OCI-LY1 (cell line): ENCODE measurements around the gene WWC2.

ENCODE experiments used
- EZH2 ChIP-seq: fragments of 200-600 bp; sonication (generic), shearing (Covaris generic); IDR thresholded peaks from 2 replicates; pipeline ENCODE4 v1.8.0; 2017; ENCODE audit warnings: borderline replicate concordance, mixed run types, mild to moderate bottlenecking, antibody characterized with exemption, low read length, moderate library complexity, mixed read lengths
- TF ChIP-seq, protein P1 (sequence below): fragments of 200-600 bp; sonication (generic), shearing (Covaris generic); IDR thresholded peaks from 2 replicates; pipeline ENCODE4 v1.5.1; 2017; ENCODE audit warnings: mild to moderate bottlenecking, antibody characterized with exemption, low read length, moderate library complexity, mixed read lengths

DNA sequence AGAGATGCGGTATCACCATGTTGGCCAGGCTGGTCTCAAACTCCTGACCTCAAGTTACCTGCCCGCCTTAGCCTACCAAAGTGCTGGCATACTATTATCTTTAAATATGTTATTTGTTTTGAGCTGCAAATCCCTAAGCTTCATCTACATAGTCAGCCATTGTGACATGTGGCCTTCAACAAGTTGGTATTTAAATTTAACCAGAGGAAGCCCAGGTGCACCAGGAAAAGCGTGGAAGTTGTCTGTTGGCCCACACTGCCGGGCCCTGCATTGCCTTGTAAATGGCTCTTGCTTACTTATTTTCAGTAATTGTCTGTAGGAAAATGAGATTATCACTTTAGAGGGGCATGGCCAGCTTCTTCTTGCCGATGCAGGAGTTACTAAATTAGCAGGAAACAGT, 6.0 kb downstream of the WWC2 start:
- TF ChIP-seq, protein P1, sequence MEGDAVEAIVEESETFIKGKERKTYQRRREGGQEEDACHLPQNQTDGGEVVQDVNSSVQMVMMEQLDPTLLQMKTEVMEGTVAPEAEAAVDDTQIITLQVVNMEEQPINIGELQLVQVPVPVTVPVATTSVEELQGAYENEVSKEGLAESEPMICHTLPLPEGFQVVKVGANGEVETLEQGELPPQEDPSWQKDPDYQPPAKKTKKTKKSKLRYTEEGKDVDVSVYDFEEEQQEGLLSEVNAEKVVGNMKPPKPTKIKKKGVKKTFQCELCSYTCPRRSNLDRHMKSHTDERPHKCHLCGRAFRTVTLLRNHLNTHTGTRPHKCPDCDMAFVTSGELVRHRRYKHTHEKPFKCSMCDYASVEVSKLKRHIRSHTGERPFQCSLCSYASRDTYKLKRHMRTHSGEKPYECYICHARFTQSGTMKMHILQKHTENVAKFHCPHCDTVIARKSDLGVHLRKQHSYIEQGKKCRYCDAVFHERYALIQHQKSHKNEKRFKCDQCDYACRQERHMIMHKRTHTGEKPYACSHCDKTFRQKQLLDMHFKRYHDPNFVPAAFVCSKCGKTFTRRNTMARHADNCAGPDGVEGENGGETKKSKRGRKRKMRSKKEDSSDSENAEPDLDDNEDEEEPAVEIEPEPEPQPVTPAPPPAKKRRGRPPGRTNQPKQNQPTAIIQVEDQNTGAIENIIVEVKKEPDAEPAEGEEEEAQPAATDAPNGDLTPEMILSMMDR = no peak
- no peak for TF ChIP-seq EZH2
